GM12801 (cell line): ENCODE measurements around the gene MESP1.

Experiments
- TF ChIP-seq, protein P1 (sequence below): IDR thresholded peaks from one replicate; pipeline ENCODE4 v1.5.1; 2011; ENCODE audit warnings: control low read depth; ENCODE audit not compliant: insufficient read length; ENCODE audit errors: extremely low read depth

MESP1 gene

DNA sequence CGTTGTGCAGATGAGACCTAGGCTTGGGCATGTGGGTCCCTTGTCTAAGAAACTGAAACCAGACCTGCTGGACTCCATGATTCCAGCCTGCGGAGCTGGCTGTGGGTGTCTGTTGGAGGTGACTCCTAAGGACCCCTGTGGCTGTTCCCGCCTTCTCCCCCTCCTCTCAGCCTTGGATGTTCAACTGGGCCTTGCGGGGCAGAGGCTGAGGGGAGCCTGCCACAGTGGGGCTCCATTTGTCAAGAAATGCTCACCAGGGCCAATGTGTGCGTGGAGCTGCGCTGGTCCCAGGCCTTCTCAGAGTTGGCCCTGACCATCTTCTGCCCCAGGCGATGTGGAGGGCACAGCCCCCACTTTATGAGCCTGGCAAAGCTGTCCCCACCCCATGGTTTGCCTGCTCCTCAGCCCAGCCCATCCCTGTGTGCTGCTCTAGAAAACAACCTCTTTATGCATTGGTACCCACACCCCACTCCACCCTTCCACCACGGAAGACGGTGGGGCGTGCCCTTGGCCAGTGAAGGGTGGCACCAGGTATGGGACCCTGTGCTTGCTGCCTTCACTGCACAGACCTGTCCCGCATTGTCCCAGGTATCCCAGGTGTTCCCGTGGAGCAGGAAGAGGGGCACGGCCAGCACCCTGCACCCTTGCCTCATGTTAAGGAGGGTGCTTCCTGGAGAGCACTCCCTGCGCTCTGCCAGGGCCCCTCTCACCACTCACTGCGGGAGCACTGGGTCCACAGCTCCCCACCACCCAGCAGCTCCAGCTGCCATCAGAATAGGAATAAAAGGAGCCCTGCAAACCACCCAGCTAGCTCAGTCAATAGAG is 33.0 kb upstream of the MESP1 start:
- TF ChIP-seq, protein P1, sequence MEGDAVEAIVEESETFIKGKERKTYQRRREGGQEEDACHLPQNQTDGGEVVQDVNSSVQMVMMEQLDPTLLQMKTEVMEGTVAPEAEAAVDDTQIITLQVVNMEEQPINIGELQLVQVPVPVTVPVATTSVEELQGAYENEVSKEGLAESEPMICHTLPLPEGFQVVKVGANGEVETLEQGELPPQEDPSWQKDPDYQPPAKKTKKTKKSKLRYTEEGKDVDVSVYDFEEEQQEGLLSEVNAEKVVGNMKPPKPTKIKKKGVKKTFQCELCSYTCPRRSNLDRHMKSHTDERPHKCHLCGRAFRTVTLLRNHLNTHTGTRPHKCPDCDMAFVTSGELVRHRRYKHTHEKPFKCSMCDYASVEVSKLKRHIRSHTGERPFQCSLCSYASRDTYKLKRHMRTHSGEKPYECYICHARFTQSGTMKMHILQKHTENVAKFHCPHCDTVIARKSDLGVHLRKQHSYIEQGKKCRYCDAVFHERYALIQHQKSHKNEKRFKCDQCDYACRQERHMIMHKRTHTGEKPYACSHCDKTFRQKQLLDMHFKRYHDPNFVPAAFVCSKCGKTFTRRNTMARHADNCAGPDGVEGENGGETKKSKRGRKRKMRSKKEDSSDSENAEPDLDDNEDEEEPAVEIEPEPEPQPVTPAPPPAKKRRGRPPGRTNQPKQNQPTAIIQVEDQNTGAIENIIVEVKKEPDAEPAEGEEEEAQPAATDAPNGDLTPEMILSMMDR: no peak

DNA sequence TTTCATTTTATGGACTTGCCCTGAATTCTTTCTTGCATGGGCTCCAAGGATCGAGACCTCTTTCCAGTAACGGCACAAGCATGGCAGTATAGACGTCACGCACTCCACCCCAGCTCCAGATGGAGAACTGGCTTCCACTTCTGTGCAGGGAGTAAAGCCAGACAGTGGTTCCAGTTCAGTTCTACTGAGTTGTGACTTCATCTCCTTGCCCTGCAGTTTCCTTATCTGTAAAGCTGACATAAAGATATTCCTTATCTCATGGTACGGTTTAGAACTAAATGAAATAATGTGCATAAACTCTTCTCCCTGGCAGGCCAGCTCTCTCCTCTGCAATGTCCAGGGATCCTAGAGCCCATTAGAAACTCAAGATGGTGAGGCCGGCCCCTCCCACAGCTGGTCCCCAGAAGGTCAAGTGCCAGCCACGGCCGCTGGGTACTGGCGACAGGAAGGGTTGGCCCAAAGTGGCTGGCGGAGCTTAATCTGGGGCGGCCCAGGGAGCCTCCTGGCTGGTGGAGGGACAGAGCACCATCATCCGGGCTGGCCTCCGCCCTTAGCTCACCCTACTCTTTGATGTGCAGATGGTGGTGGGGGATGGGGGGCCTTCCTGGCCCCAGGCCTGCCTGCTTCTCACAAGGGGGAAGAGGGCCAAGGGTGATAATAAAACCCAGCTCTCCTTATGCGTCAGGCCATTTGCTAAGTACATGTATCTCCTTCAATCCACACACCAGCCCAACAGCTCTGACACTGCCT is 32.2 kb upstream of the MESP1 start:
- TF ChIP-seq, protein P1: no peak

DNA sequence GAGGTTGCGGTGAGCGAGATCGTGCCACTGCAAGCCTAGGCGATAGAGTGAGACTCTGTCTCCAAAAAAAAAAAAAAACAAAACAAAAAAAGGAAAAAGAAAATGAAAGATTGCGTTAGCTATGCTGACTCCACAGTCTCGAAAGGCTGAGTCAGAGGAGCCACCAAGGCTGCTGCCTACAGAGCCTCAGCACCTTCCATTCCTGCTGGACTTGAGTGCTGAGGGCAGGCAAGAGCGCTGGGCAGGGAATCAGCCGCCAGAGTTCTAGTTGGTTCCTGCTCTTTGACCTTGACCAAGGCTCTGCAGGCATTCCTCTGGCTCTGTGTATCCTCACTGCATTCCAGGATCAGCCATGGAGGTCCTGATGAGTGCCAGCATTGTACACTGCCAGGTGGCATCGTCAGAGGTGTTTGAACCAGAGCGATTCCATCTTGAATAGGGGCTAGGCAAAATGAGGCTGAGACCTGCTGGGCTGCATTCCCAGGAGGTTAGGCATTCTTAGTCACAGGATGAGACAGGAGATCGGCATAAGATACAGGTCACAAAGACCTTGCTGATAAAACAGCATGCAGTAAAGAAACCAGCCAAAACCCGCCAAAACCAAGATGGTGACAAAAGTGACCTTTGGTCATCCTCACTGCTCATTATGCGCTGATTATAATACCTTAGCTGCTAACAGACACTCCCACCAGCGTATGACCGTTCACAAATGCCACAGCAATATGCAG is 31.0 kb upstream of the MESP1 start:
- TF ChIP-seq, protein P1: no peak

DNA sequence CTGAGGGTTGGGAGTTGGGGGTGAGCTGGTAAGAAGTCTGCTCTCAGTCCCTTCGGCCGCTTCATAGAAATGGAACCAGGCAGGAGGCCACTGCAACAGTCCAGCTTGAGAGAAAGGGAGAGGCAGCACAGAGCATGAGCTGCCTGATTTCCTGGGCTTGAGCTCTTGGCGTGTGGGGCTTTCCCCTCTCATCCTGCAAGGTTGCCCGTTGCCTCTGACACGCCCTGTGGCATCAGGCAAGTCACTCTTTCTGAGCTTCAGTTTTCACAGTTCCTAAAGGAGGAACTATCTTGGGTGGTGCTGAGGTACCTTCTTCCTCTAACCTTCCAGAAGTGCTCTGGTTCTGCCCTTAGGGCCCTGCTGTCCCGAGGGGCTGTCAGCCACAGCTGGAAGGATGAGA is 30.0 kb upstream of the MESP1 start:
- TF ChIP-seq, protein P1: no peak

DNA sequence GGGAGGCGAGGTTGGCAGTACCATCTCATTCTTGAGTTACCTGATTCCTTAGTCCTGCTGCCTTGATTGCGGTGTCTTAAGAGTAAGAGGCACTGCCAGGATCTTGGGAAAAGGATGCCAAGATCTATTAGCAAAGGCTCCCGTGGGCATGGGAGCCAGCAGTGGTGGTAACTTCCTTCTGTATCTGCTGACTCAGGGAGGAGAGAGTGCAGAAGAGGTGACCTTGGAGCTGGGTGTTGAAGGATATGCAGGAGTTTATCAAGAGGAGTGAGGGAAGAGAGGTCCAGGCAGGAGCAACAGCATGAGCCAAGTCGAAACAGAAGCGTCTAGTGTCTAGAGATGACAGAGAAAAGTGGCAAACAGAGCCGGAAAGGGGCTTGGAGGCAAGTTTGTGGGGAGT is 29.6 kb upstream of the MESP1 start:
- TF ChIP-seq, protein P1: no peak

DNA sequence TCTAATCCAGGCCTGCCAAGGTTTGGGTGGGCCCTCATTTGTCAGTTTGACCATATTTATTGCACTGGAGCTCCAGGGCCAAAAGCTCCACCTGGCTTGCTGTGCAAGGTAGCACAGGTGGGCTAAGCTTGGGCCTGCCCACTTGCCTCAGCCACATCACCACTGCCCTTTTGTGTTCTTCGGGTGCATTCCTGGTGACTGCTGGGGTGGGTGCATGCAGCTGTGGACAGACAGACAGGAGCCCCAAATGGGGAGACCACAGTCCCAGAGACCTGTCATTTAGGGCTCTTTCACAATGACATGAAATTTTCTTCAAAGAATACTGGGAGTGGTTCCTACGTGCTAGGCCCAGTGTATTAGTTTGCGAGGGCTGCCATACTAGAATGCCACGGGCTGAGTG is 27.8 kb upstream of the MESP1 start:
- TF ChIP-seq, protein P1: no peak

DNA sequence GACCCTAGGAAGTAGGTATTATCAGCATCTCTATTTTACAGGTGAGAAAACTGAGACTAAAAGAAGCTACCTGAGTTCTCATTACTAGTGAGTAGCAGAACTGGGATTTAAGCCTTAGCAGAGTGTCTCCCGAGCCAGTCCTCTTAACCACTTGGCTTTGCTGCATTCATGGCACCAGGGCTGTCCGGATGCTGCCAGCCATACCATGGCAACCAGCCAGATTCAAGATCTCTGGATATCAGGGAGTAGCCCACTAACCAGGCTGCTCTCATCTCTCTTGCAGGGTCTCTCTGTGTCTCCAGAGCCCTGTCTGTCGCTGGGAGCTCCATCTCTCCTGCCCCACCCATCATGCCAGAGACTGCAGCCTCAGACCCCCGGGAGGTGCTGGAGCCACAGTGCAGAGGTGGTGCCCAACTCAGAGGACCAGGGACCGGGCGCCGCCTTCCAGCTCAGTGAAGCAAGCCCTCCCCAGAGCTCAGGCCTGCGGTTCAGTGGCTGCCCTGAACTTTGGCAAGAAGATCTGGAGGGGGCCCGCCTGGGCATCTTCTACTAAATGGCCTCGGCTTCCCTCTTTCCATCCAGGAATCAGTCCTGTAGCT is 26.8 kb upstream of the MESP1 start:
- TF ChIP-seq, protein P1: no peak
